ENCODE data around the gene TLCD3A. TPM values are rescaled to one million over a fixed set of nuclear protein-coding genes. Genes with fewer than 3 reads are reported as not detected.

TLCD3A gene
- total and polyA plus RNA-seq, 2 of the 4 experiments (the other 2 are of a cell fraction): 15.2 to 35.0 TPM

DNA sequence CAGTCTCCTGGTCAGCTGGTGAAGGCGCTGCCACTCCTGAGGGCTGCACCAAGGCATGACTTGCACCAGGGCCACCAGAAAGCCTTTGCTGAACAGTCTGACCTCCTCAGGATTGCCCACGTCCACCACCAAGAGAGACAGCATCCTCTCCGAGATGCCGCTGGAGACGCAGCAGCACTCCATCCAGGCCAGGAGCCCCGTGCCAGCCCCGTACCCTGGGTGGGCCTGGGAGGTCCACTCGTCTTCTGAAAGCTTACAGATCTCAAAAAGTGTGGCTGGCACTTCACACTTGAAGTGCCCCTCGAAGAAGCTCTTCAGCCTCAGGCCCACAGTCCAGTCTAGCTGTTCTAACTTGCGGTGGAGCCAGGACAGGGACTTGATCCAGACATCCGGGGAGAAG, 13.0 kb downstream of the TLCD3A start:
- 91% methylated on average over 10 of the region's 11 CpGs; no CpG with 5 or more reads in 1 of the 2 experiments for WGBS, 2 experiments (ENCODE audit: extremely low coverage in 2 of 2, insufficient read length in 1 of 2)
- POLR2A ChIA-PET (ENCODE audit: unreplicated experiment): no interaction called here

More for the DNA sequence above, 13.0 kb downstream of the TLCD3A start:
- H3K18ac ChIP-seq (ENCODE audit: low read depth, low read length): no peak overlapping the region
- no peak overlapping the region for H3K4ac ChIP-seq (ENCODE audit: low read depth, low read length)
- no peaks in the 10 kb centered on the region for H3K9me3 ChIP-seq (ENCODE audit: control insufficient read depth, insufficient read depth, low read length)
- H3K27me3 ChIP-seq (ENCODE audit: control insufficient read depth, insufficient read depth, low read length): no peaks in the 10 kb centered on the region
- intact Hi-C loops (cut with micrococcal nuclease): no loop called here
- no peak overlapping the region for H3K4me2 ChIP-seq (ENCODE audit: low read depth, low read length)
- peaks cover 15% of the 10 kb centered on the region for H3K9me1 ChIP-seq (ENCODE audit: insufficient read depth, low read length)
- CTCF ChIA-PET: no interaction called here
- no peak overlapping the region for H2BK15ac ChIP-seq (ENCODE audit: low read depth, low read length)
- H2AK9ac ChIP-seq (replicated peaks; ENCODE audit: low read depth, low read length, poor library complexity): peak overlapping the region; percentile 19
- no peak overlapping the region for H3K56ac ChIP-seq (ENCODE audit: extremely low read depth, insufficient read depth, low read length)
- TF ChIP-seq MAZ (IDR thresholded peaks at IDR 0.05; ENCODE audit: borderline replicate concordance, low read depth, low read length): no peak
- TF ChIP-seq, protein P1, sequence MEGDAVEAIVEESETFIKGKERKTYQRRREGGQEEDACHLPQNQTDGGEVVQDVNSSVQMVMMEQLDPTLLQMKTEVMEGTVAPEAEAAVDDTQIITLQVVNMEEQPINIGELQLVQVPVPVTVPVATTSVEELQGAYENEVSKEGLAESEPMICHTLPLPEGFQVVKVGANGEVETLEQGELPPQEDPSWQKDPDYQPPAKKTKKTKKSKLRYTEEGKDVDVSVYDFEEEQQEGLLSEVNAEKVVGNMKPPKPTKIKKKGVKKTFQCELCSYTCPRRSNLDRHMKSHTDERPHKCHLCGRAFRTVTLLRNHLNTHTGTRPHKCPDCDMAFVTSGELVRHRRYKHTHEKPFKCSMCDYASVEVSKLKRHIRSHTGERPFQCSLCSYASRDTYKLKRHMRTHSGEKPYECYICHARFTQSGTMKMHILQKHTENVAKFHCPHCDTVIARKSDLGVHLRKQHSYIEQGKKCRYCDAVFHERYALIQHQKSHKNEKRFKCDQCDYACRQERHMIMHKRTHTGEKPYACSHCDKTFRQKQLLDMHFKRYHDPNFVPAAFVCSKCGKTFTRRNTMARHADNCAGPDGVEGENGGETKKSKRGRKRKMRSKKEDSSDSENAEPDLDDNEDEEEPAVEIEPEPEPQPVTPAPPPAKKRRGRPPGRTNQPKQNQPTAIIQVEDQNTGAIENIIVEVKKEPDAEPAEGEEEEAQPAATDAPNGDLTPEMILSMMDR (conservative IDR thresholded peaks at IDR 0.05; ENCODE audit: low read depth, low read length): no peak
- no peak for TF ChIP-seq RFX5 (IDR thresholded peaks at IDR 0.05; ENCODE audit: low read depth, low read length)
- no peak for TF ChIP-seq CHD1 (IDR thresholded peaks at IDR 0.05; ENCODE audit: low read depth, low read length)
- no peak for TF ChIP-seq CEBPB (IDR thresholded peaks at IDR 0.05; ENCODE audit: low read depth, low read length)
- TF ChIP-seq POLR2A (IDR thresholded peaks at IDR 0.05; ENCODE audit: low read depth, low read length): no peak
- TF ChIP-seq FOS (IDR thresholded peaks at IDR 0.05; ENCODE audit: low read depth, low read length): no peak
- no peak for TF ChIP-seq BHLHE40 (IDR thresholded peaks at IDR 0.05; ENCODE audit: low read depth, low read length)
- no peak for TF ChIP-seq RCOR1 (IDR thresholded peaks at IDR 0.05; ENCODE audit: insufficient replicate concordance, low read length)
- TF ChIP-seq RAD21 (IDR thresholded peaks at IDR 0.05; ENCODE audit: low read length): no peak
- TF ChIP-seq NFE2L2 (IDR thresholded peaks at IDR 0.05; ENCODE audit: low read depth, low read length): no peak
- TF ChIP-seq, protein P2, sequence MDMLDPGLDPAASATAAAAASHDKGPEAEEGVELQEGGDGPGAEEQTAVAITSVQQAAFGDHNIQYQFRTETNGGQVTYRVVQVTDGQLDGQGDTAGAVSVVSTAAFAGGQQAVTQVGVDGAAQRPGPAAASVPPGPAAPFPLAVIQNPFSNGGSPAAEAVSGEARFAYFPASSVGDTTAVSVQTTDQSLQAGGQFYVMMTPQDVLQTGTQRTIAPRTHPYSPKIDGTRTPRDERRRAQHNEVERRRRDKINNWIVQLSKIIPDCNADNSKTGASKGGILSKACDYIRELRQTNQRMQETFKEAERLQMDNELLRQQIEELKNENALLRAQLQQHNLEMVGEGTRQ (IDR thresholded peaks at IDR 0.05; ENCODE audit: low read depth, low read length): no peak
- TF ChIP-seq, protein P3, sequence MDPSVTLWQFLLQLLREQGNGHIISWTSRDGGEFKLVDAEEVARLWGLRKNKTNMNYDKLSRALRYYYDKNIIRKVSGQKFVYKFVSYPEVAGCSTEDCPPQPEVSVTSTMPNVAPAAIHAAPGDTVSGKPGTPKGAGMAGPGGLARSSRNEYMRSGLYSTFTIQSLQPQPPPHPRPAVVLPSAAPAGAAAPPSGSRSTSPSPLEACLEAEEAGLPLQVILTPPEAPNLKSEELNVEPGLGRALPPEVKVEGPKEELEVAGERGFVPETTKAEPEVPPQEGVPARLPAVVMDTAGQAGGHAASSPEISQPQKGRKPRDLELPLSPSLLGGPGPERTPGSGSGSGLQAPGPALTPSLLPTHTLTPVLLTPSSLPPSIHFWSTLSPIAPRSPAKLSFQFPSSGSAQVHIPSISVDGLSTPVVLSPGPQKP (IDR thresholded peaks at IDR 0.05; ENCODE audit: borderline replicate concordance, low read depth, low read length): no peak
- no peak for TF ChIP-seq MAFK (IDR thresholded peaks at IDR 0.05; ENCODE audit: low read depth, low read length)
- H2BK5ac ChIP-seq (ENCODE audit: low read depth, low read length, poor library complexity, severe bottlenecking): no peak overlapping the region
- in situ Hi-C loops (cut with MboI; ENCODE audit: low sequenced_read_pairs): no loop called here
- H2AFZ ChIP-seq (replicated peaks; ENCODE audit: low read length, poor library complexity): no peak overlapping the region
- no peak overlapping the region for H3K27ac ChIP-seq (ENCODE audit: insufficient read depth, low read length)
- H3K79me1 ChIP-seq (ENCODE audit: low read depth in 1 of 2, low read length in 2 of 2): peaks cover 25 to 89% of the 10 kb centered on the region in 2 experiments
- no peak overlapping the region for H2BK120ac ChIP-seq (ENCODE audit: low read depth, low read length)
- no peak overlapping the region for H4K5ac ChIP-seq (ENCODE audit: low read depth, low read length)
- no TSS peak for BruUV-seq (replicated peaks)
- peaks cover 38% of the 10 kb centered on the region for H4K20me1 ChIP-seq (ENCODE audit: insufficient read depth, low read length)
- H3K4me1 ChIP-seq (ENCODE audit: control insufficient read depth, insufficient read depth, low read length): no peaks in the 10 kb centered on the region
- H3K36me3 ChIP-seq (ENCODE audit: control insufficient read depth, insufficient read depth, low read length): peaks cover 65% of the 10 kb centered on the region
- H3K4me3 ChIP-seq (ENCODE audit: insufficient read depth, low read depth, low read length): no peak overlapping the region
- no peak overlapping the region for H4K8ac ChIP-seq (ENCODE audit: low read depth in 2 of 2, low read length in 2 of 2)
- dilution Hi-C loops (cut with HindIII; ENCODE audit: low sequenced_read_pairs, unreplicated experiment): no loop called here
- no peak overlapping the region for H3K23ac ChIP-seq (ENCODE audit: low read depth, low read length)
- ATAC-seq (ENCODE audit: low read depth): no peak
- no peak overlapping the region for H2AK5ac ChIP-seq (ENCODE audit: low read depth, low read length)
- no peak overlapping the region for H3K9ac ChIP-seq (ENCODE audit: low read depth, low read length)
- H2BK20ac ChIP-seq (ENCODE audit: low read depth, low read length): no peak overlapping the region
- H3K14ac ChIP-seq (replicated peaks; ENCODE audit: low read depth, low read length): no peak overlapping the region
- H4K91ac ChIP-seq (ENCODE audit: insufficient read depth, low read depth, low read length): no peak overlapping the region
- no peak for DNase-seq
